ENCODE measurements around the gene RAB18. TPM values are rescaled to one million over a fixed set of nuclear protein-coding genes. Genes with fewer than 3 reads are reported as not detected.

Gene RAB18
- total and polyA plus RNA-seq, 9 of the 15 experiments (the other 6 are each of a cell fraction or from before 2014, with no cell fraction given), result 10.5 to 46.3 (median 32.5) TPM

- Histone ChIP-seq H3K79me2 (ENCODE audit: control insufficient read depth, insufficient read depth, low read length) (peaks cover 85% of the 10 kb centered on the region), H3K36me3 (ENCODE audit: control insufficient read depth, insufficient read depth, low read length) (peaks cover 12% of the 10 kb centered on the region; the same call in 2 of the 3 replicates), H3K9me3 (replicated peaks; ENCODE audit: control insufficient read depth, insufficient read depth, low read depth, low read length) (no peaks in the 10 kb centered on the region), H3K4me1 (replicated peaks in 1 of 2; ENCODE audit: control insufficient read depth in 2 of 2, insufficient read depth in 2 of 2, low read length in 2 of 2) (peaks cover 0 to 36% of the 10 kb centered on the region in 2 experiments; a peak in 4 of 5 replicates), H3K27me3 (ENCODE audit: control insufficient read depth in 2 of 2, insufficient read depth in 2 of 2, low read length in 2 of 2) (no peaks in the 10 kb centered on the region), H3K9me1 (ENCODE audit: control insufficient read depth, insufficient read depth, low read length) (no peaks in the 10 kb centered on the region), H4K20me1 (replicated peaks; ENCODE audit: control insufficient read depth, insufficient read depth, low read length) (no peaks in the 10 kb centered on the region), H3K4me3 (no peak overlapping the region), H3K9ac (ENCODE audit: insufficient read depth in 1 of 2, low read depth in 2 of 2, low read length in 2 of 2) (peak overlapping the region in 1 of 2 experiments; percentile 72; a peak in 2 of 4 replicates), H3K27ac (ENCODE audit: extremely low read depth, low read depth, low read length) (peak overlapping the region; percentile 91), H3K4me2 (ENCODE audit: insufficient read depth, low read length) (peak overlapping the region; percentile 40; the same call in 1 of the 2 replicates), H2AFZ (ENCODE audit: low read depth, low read length) (no peak overlapping the region)
- DNase-seq (ENCODE audit: extremely low read depth in 1 of 4, low spot score in 3 of 4), result peak; percentile 44 to 70 (median 58)
- in situ Hi-C loops (cut with MboI) (no loop called here), intact Hi-C loops (cut with micrococcal nuclease) (loop anchor here (10.0 kb wide), 1 partner anchor 284 kb away; the partner anchor contains the start of gene ACBD5)
- ChIA-PET CTCF (ENCODE audit: low intra/inter-chr PET ratio) (no interaction called here), POLR2A (interaction anchor here (0.6 to 1.4 kb wide), 6 partner anchors 10 to 832 kb away, joined by 3 to 6 read pairs (median 4); partner anchors contain the start of gene RAB18)
- WGBS (ENCODE audit: insufficient coverage, low coverage, missing lambda C conversion rate), result 0% methylated on average over 3 of the region's 3 CpGs
- peak; percentile 79 for FAIRE-seq
- TSS peak; percentile 13 for BruUV-seq (replicated peaks)
- peak; percentile 85 for ATAC-seq
- TF ChIP-seq XRCC3 (IDR thresholded peaks at IDR 0.05) (no peak), CSDE1 (IDR thresholded peaks at IDR 0.05) (0 out of 4 replicates have a peak, but pooled peaks of 1 of the 2 experiments have one; percentile 22), ZNF511 (CRISPR knock-in tag; IDR thresholded peaks at IDR 0.05) (no peak), PPARD (CRISPR knock-in tag; IDR thresholded peaks at IDR 0.05) (no peak), DACH1 (IDR thresholded peaks at IDR 0.05; ENCODE audit: partially characterized antibody) (no peak), ZNF311 (CRISPR knock-in tag; IDR thresholded peaks at IDR 0.05) (no peak), IRF9 (tag; IDR thresholded peaks at IDR 0.05) (no peak), ARNT (IDR thresholded peaks at IDR 0.05) (peak in 1 of 2 experiments; percentile 61; a peak in 1 of 4 replicates), NFIC (IDR thresholded peaks at IDR 0.05) (no peak), GMEB1 (CRISPR knock-in tag; IDR thresholded peaks at IDR 0.05) (no peak), ARID1B (IDR thresholded peaks at IDR 0.05) (peak; percentile 46; the same call in 1 of the 2 replicates), ZNF583 (CRISPR knock-in tag; IDR thresholded peaks at IDR 0.05) (no peak), CBX5 (IDR thresholded peaks at IDR 0.05; ENCODE audit: borderline replicate concordance, low read depth) (no peak), VEZF1 (CRISPR knock-in tag; IDR thresholded peaks at IDR 0.05) (peak; percentile 32; the same call in 1 of the 2 replicates), ZNF444 (CRISPR knock-in tag; IDR thresholded peaks at IDR 0.05) (no peak), MCM2 (IDR thresholded peaks at IDR 0.05; ENCODE audit: low read depth) (no peak), ZNF316 (IDR thresholded peaks at IDR 0.05) (peak; percentile 99), ZEB2 (IDR thresholded peaks at IDR 0.05) (no peak), NEUROD1 (IDR thresholded peaks at IDR 0.05; ENCODE audit: borderline replicate concordance, low read depth, low read length, partially characterized antibody) (no peak), MAFK (IDR thresholded peaks at IDR 0.05; ENCODE audit: low read length) (peak; percentile 90)
Measured at GRCh38 chr10:27529010-27529783, 25.1 kb downstream of the RAB18 start.

Data from K562 (cell line).